Liver (tissue), 9 donors: ENCODE results near the gene RYR3. TPM values are rescaled to one million over a fixed set of nuclear protein-coding genes. Genes with fewer than 3 reads are reported as not detected.

Experiments used
- DNase-seq: peaks from one replicate; pipeline ENCODE4 v3.0.0-alpha.2; 2017; ENCODE audit warnings: low spot score
- H3K27ac ChIP-seq, 2 donors: one replicate each; pipeline ENCODE4 v1.7.0; 2013; ENCODE audit warnings: inconsistent platforms in 2 of 2, low read length in 2 of 2, control low read depth in 1 of 2, low read depth in 1 of 2, mild to moderate bottlenecking in 1 of 2
- H3K27me3 ChIP-seq, 4 donors: one replicate each; pipeline versions ENCODE4 v1.6.1 to v1.7.0; 2013; ENCODE audit warnings: low read length in 3 of 4, inconsistent platforms in 1 of 4, mild to moderate bottlenecking in 1 of 4, moderate library complexity in 1 of 4; ENCODE audit not compliant: control insufficient read depth in 4 of 4, insufficient read depth in 4 of 4
- H3K36me3 ChIP-seq, 4 donors: one replicate each; pipeline versions ENCODE4 v1.6.1 to v1.7.0; 2013; ENCODE audit warnings: low read length in 3 of 4, mild to moderate bottlenecking in 3 of 4, low read depth in 1 of 4, moderate library complexity in 1 of 4; ENCODE audit not compliant: control insufficient read depth in 4 of 4, insufficient read depth in 3 of 4
- H3K4me1 ChIP-seq, 4 donors: one replicate each; pipeline versions ENCODE4 v1.6.1 to v1.7.0; 2013; ENCODE audit warnings: low read length in 3 of 4, mild to moderate bottlenecking in 3 of 4, moderate library complexity in 1 of 4; ENCODE audit not compliant: control insufficient read depth in 4 of 4, insufficient read depth in 4 of 4
- H3K4me3 ChIP-seq, 3 donors: one replicate each; pipeline versions ENCODE4 v1.6.1 to v1.7.0; 2013; ENCODE audit warnings: low read length in 3 of 3, control low read depth in 1 of 3, low read depth in 1 of 3, mild to moderate bottlenecking in 1 of 3
- H3K9ac ChIP-seq, 2 donors: one replicate each; pipeline ENCODE4 v1.7.0; 2013; ENCODE audit warnings: low read length in 2 of 2, mild to moderate bottlenecking in 2 of 2, moderate library complexity in 2 of 2, control low read depth in 1 of 2, low read depth in 1 of 2
- H3K9me3 ChIP-seq, 4 donors: one replicate each; pipeline versions ENCODE4 v1.6.1 to v1.7.0; 2013; ENCODE audit warnings: low read length in 3 of 4; ENCODE audit not compliant: control insufficient read depth in 4 of 4
- ATF3 ChIP-seq: IDR thresholded peaks from 2 replicates; pipeline ENCODE4 v1.6.1; 2016; ENCODE audit warnings: antibody characterized with exemption
- CTCF ChIP-seq: fragments of 150-350 bp; IDR thresholded peaks from 2 replicates; pipeline ENCODE4 v1.5.1; 2017; ENCODE audit warnings: improper control_type of control experiment, low read depth, low read length; ENCODE audit not compliant: missing input control
- EGR1 ChIP-seq, 2 donors: IDR thresholded peaks; 2 replicates each; pipeline ENCODE4 v1.6.1; 2016 to 2018; ENCODE audit warnings: antibody characterized with exemption in 2 of 2, low read depth in 2 of 2
- FOXA1 ChIP-seq: IDR thresholded peaks from 2 replicates; pipeline ENCODE4 v1.6.1; 2016; ENCODE audit warnings: antibody characterized with exemption
- FOXA2 ChIP-seq: IDR thresholded peaks from 2 replicates; pipeline ENCODE4 v1.6.1; 2016; ENCODE audit warnings: antibody characterized with exemption
- GABPA ChIP-seq, 2 donors: IDR thresholded peaks in 1 of 2; conservative IDR thresholded peaks in 1 of 2; 2 replicates each; pipeline ENCODE4 v1.6.1; 2016; ENCODE audit warnings: antibody characterized with exemption in 2 of 2, mild to moderate bottlenecking in 1 of 2, moderate library complexity in 1 of 2
- HNF4A ChIP-seq, 2 donors: conservative IDR thresholded peaks; 2 replicates each; pipeline ENCODE4 v1.6.1; 2016; ENCODE audit warnings: antibody characterized with exemption in 2 of 2, mild to moderate bottlenecking in 2 of 2
- HNF4G ChIP-seq: IDR thresholded peaks from 2 replicates; pipeline ENCODE4 v1.6.1; 2016; ENCODE audit warnings: antibody characterized with exemption
- MAX ChIP-seq: IDR thresholded peaks from 2 replicates; pipeline ENCODE4 v1.6.1; 2016; ENCODE audit warnings: antibody characterized with exemption
- NR2F2 ChIP-seq: IDR thresholded peaks from 2 replicates; pipeline ENCODE4 v1.6.1; 2016; ENCODE audit warnings: antibody characterized with exemption
- RAD21 ChIP-seq, 2 donors: IDR thresholded peaks; 2 replicates each; pipeline ENCODE4 v1.6.1; 2016; ENCODE audit warnings: antibody characterized with exemption in 2 of 2, mild to moderate bottlenecking in 2 of 2
- REST ChIP-seq: IDR thresholded peaks from 2 replicates; pipeline ENCODE4 v1.6.1; 2016; ENCODE audit warnings: antibody characterized with exemption, mild to moderate bottlenecking
- RXRA ChIP-seq, 2 donors: IDR thresholded peaks; 2 replicates each; pipeline ENCODE4 v1.6.1; 2017 to 2018; ENCODE audit warnings: antibody characterized with exemption in 2 of 2, mild to moderate bottlenecking in 1 of 2
- SP1 ChIP-seq: IDR thresholded peaks from 2 replicates; pipeline ENCODE4 v1.6.1; 2018; ENCODE audit warnings: antibody characterized with exemption, mild to moderate bottlenecking
- TAF1 ChIP-seq: conservative IDR thresholded peaks from 2 replicates; pipeline ENCODE4 v1.6.1; 2016; ENCODE audit warnings: antibody characterized with exemption, mild to moderate bottlenecking
- YY1 ChIP-seq: IDR thresholded peaks from 2 replicates; pipeline ENCODE4 v1.6.1; 2016; ENCODE audit warnings: antibody characterized with exemption, mild to moderate bottlenecking
- ZBTB33 ChIP-seq: IDR thresholded peaks from 2 replicates; pipeline ENCODE4 v1.6.1; 2016; ENCODE audit warnings: antibody characterized with exemption
- WGBS: extraction: QIAGEN DNeasy Blood & Tissue Kit; methylation state at CpG from one replicate; pipeline ENCODE4 v1.1.7; 2013; 5-methylcytosine and 5-hydroxymethylcytosine counted together
- polyA plus RNA-seq, 2 donors: library from polyadenylated mRNA; stranded (reverse) in 1 of 2; unstranded in 1 of 2; fragments of 200-250 nt in 1 of 2; fragments of >200 nt in 1 of 2; fragmentation: Nextera tagmentation in 1 of 2; extraction: Ambion mirVana in 1 of 2; gene quantifications; one replicate each; pipeline versions ENCODE4 v1.2.1 to v1.2.3, GENCODE V29; 2013 to 2015
- total RNA-seq, 2 donors: library from RNA; depleted of rRNA; stranded (reverse); fragments of >200 nt; gene quantifications; one replicate each; pipeline ENCODE4 v1.2.3, GENCODE V29; 2014
- donor health status: healthy.
- donor health status: healthy.
- donor health status: healthy.
- donor health status: healthy.
- donor health status: healthy.

Gene RYR3
- total and polyA plus RNA-seq, 4 donors = 0.01 to 1.1 (median 0.22) TPM

GRCh38 chr15:33440900-33441299, 130.1 kb downstream of the RYR3 start (continued):
- no peak for TF ChIP-seq CTCF
- TF ChIP-seq HNF4G = no peak
- no peak for TF ChIP-seq ATF3
- TF ChIP-seq YY1 = no peak
- no peak for TF ChIP-seq TAF1
- no peak for TF ChIP-seq MAX
- no peak for TF ChIP-seq FOXA2
- no peak for TF ChIP-seq EGR1 (IDR thresholded peaks at IDR 0.05; ENCODE audit: low read depth in 2 of 2)

GRCh38 chr15:33442449-33442848, 131.7 kb downstream of the RYR3 start:
- 54% methylated on average over 3 of the region's 3 CpGs for WGBS
- Histone ChIP-seq H3K9ac (no peak overlapping the region), H3K36me3 (no peaks in the 10 kb centered on the region), H3K27me3 (peaks cover 0 to 3% (median 0%) of the 10 kb centered on the region in 4 donors), H3K4me1 (no peaks in the 10 kb centered on the region), H3K9me3 (no peaks in the 10 kb centered on the region), H3K4me3 (no peak overlapping the region), H3K27ac (no peak overlapping the region)
- no peak for DNase-seq
- TF ChIP-seq RXRA (IDR thresholded peaks at IDR 0.05) = no peak
- no peak for TF ChIP-seq RAD21 (IDR thresholded peaks at IDR 0.05)
- TF ChIP-seq ATF3 = no peak
- TF ChIP-seq SP1 = no peak
- no peak for TF ChIP-seq FOXA1
- TF ChIP-seq HNF4G = no peak
- no peak for TF ChIP-seq HNF4A (conservative IDR thresholded peaks at IDR 0.05)
- TF ChIP-seq CTCF = no peak
- TF ChIP-seq TAF1 = no peak
- no peak for TF ChIP-seq MAX
- no peak for TF ChIP-seq GABPA (IDR thresholded peaks at IDR 0.05 in 1 of 2, conservative IDR thresholded peaks at IDR 0.05 in 1 of 2)
- no peak for TF ChIP-seq FOXA2
- TF ChIP-seq NR2F2 = no peak
- no peak for TF ChIP-seq REST
- no peak for TF ChIP-seq ZBTB33
- no peak for TF ChIP-seq YY1
